ENCODE measurements around the gene UBE2Q2. TPM values are rescaled to one million over a fixed set of nuclear protein-coding genes. Genes with fewer than 3 reads are reported as not detected.

Gene UBE2Q2
- total RNA-seq, 2 donors from 2014 or later = 24.1 to 25.4 TPM

GRCh38 chr15:75947092-75947491 lies 103.8 kb downstream of the UBE2Q2 start:
- intact Hi-C loops (cut with DNase I) = no loop called here
- DNase-seq (no peak), ATAC-seq (peak in 1 of 2 donors; percentile 94)

- ATAC-seq (no peak), DNase-seq (no peak)
- intact Hi-C loops (cut with DNase I) = no loop called here
Measured at GRCh38 chr15:75948761-75949296, 105.6 kb downstream of the UBE2Q2 start.

Other genes starting within 250 kb of the UBE2Q2 start
- gene SNUPN, start 217.7 kb upstream of the UBE2Q2 start, total RNA-seq = 10 to 100 TPM; 15.6 to 21.4 TPM
- 10 to 100 TPM; 44.1 to 49.9 TPM for gene IMP3, start 203.2 kb upstream of the UBE2Q2 start, total RNA-seq
- gene SNX33, start 195.5 kb upstream of the UBE2Q2 start, total RNA-seq = 10 to 100 TPM; 14.3 to 17.0 TPM
- gene CSPG4, start 130.6 kb upstream of the UBE2Q2 start, total RNA-seq = 10 to 100 TPM; 16.8 to 27.6 TPM
- 10 to 100 TPM; 16.6 to 17.3 TPM for gene FBXO22, start 60.4 kb downstream of the UBE2Q2 start, total RNA-seq
- gene NRG4, start 169.0 kb downstream of the UBE2Q2 start, total RNA-seq = under 1 TPM in 1 of 2 donors, not detected in 1; 0.29 TPM
- under 1 TPM; 0.12 to 0.29 TPM for gene TMEM266, start 216.5 kb downstream of the UBE2Q2 start, total RNA-seq

Measured in left cardiac atrium (tissue), 4 donors.